Progenitor cell of endocrine pancreas (in vitro differentiated cells): Measurements from ENCODE around the gene CRADD. TPM values are rescaled to one million over a fixed set of nuclear protein-coding genes. Genes with fewer than 3 reads are reported as not detected.
A peak's percentile ranks its signal among the peaks of the same experiment; 100 is the strongest.

Experiments used
- DNase-seq: peaks from one replicate; pipeline ENCODE4 v3.0.0; 2021; ENCODE audit warnings: low spot score; ENCODE audit not compliant: unreplicated experiment
- H3K27ac Mint-ChIP-seq: 2 replicates; pipeline ENCODE4 v1.8.0; 2021; ENCODE audit warnings: mild to moderate bottlenecking, moderate library complexity, mixed read lengths
- H3K27me3 Mint-ChIP-seq: 2 replicates; pipeline ENCODE4 v1.8.0; 2021; ENCODE audit warnings: mixed read lengths
- H3K36me3 Mint-ChIP-seq: 2 replicates; pipeline ENCODE4 v1.8.0; 2022; ENCODE audit warnings: mixed read lengths; ENCODE audit not compliant: insufficient read depth
- H3K4me1 Mint-ChIP-seq: 2 replicates; pipeline ENCODE4 v1.8.0; 2021; ENCODE audit warnings: low read depth, mixed read lengths
- H3K4me3 Mint-ChIP-seq: 2 replicates; pipeline ENCODE4 v1.8.0; 2021; ENCODE audit warnings: low read depth, mild to moderate bottlenecking, moderate library complexity, mixed read lengths
- H3K9me3 Mint-ChIP-seq: 2 replicates; pipeline ENCODE4 v1.8.0; 2021; ENCODE audit warnings: low read depth, mixed read lengths
- CTCF ChIP-seq: fragments of 200-600 bp; sonication (generic); IDR thresholded peaks from one replicate; pipeline ENCODE4 v1.5.0; 2021; ENCODE audit warnings: antibody characterized with exemption, mild to moderate bottlenecking; ENCODE audit not compliant: unreplicated experiment
- total RNA-seq: library from RNA; stranded (reverse); gene quantifications from 2 replicates; pipeline ENCODE4 v1.2.1, GENCODE V29; 2021

CRADD gene
- total RNA-seq, 1 donor from 2014 or later = 11.7 TPM

- H3K9me3 Mint-ChIP-seq = peaks cover 3% of the 10 kb centered on the region
- no peak overlapping the region for H3K27ac Mint-ChIP-seq
- no peak overlapping the region for H3K4me3 Mint-ChIP-seq
- H3K4me1 Mint-ChIP-seq = no peaks in the 10 kb centered on the region
- TF ChIP-seq CTCF = no peak
- H3K36me3 Mint-ChIP-seq = no peaks in the 10 kb centered on the region
- H3K27me3 Mint-ChIP-seq = no peaks in the 10 kb centered on the region
- DNase-seq = no peak
Measured at GRCh38 chr12:93856611-93857010, 179.4 kb downstream of the CRADD start.

GRCh38 chr12:93857279-93857938 is 180.2 kb downstream of the CRADD start:
- no peaks in the 10 kb centered on the region for H3K27me3 Mint-ChIP-seq
- peaks cover 3% of the 10 kb centered on the region for H3K9me3 Mint-ChIP-seq
- no peaks in the 10 kb centered on the region for H3K36me3 Mint-ChIP-seq
- no peak overlapping the region for H3K4me3 Mint-ChIP-seq
- H3K4me1 Mint-ChIP-seq = no peaks in the 10 kb centered on the region
- no peak for DNase-seq
- no peak overlapping the region for H3K27ac Mint-ChIP-seq
- TF ChIP-seq CTCF = no peak

GRCh38 chr12:93857991-93858447 is 180.8 kb downstream of the CRADD start:
- TF ChIP-seq CTCF = no peak
- peaks cover 3% of the 10 kb centered on the region for H3K9me3 Mint-ChIP-seq
- H3K4me1 Mint-ChIP-seq = no peaks in the 10 kb centered on the region
- no peaks in the 10 kb centered on the region for H3K36me3 Mint-ChIP-seq
- H3K27me3 Mint-ChIP-seq = no peaks in the 10 kb centered on the region
- no peak for DNase-seq
- no peak overlapping the region for H3K4me3 Mint-ChIP-seq
- H3K27ac Mint-ChIP-seq = no peak overlapping the region

GRCh38 chr12:93860668-93861373 is 183.6 kb downstream of the CRADD start:
- Mint-ChIP-seq H3K36me3 (peaks cover 1% of the 10 kb centered on the region), H3K4me1 (no peaks in the 10 kb centered on the region), H3K27me3 (no peaks in the 10 kb centered on the region), H3K9me3 (peaks cover 6% of the 10 kb centered on the region), H3K27ac (peak overlapping the region; percentile 11), H3K4me3 (no peak overlapping the region)
- TF ChIP-seq CTCF = no peak
- no peak for DNase-seq

GRCh38 chr12:93862424-93862823 is 185.2 kb downstream of the CRADD start:
- Mint-ChIP-seq H3K4me1 (no peaks in the 10 kb centered on the region), H3K27me3 (no peaks in the 10 kb centered on the region), H3K27ac (no peak overlapping the region), H3K4me3 (no peak overlapping the region), H3K36me3 (peaks cover 8% of the 10 kb centered on the region), H3K9me3 (peaks cover 13% of the 10 kb centered on the region)
- no peak for TF ChIP-seq CTCF
- no peak for DNase-seq
